Transverse colon (tissue), 4 donors: ENCODE measurements around the gene TMEM14C. TPM values are rescaled to one million over a fixed set of nuclear protein-coding genes. Genes with fewer than 3 reads are reported as not detected.

Experiments
- DNase-seq: peaks from one replicate; pipeline ENCODE4 v3.0.0-alpha.2; 2019
- H3K27ac ChIP-seq, 4 donors: fragments of 200-600 bp; sonication (generic); 2 replicates each; pipeline ENCODE4 v1.5.1; 2016 to 2018; ENCODE audit warnings: inconsistent platforms in 4 of 4
- H3K27me3 ChIP-seq: fragments of 200-600 bp; sonication (generic); 2 replicates; pipeline ENCODE4 v1.5.1; 2017; ENCODE audit warnings: inconsistent platforms
- H3K36me3 ChIP-seq, 4 donors: fragments of 200-600 bp; sonication (generic); 2 replicates each; pipeline ENCODE4 v1.5.1; 2017 to 2019; ENCODE audit warnings: inconsistent platforms in 4 of 4
- H3K4me1 ChIP-seq, 4 donors: fragments of 200-600 bp; sonication (generic); 2 replicates each; pipeline ENCODE4 v1.5.1; 2017 to 2020; ENCODE audit warnings: inconsistent platforms in 4 of 4
- H3K4me3 ChIP-seq, 4 donors: fragments of 200-600 bp; sonication (generic); 1 replicate in 1 of 4; 2 replicates in 3 of 4; pipeline versions ENCODE4 v1.5.1 to v1.6.1; 2017 to 2019; ENCODE audit warnings: inconsistent platforms in 4 of 4
- H3K9me3 ChIP-seq, 2 donors: fragments of 200-600 bp; sonication (generic); 2 replicates each; pipeline ENCODE4 v1.5.1; 2017 to 2019; ENCODE audit warnings: inconsistent platforms in 2 of 2
- CTCF ChIP-seq, 5 experiments: fragments of 200-600 bp in 3 of 5; fragments of 450-650 bp in 2 of 5; sonication (generic) in 3 of 5; IDR thresholded peaks; 1 replicate in 2 of 5; 2 replicates in 3 of 5; pipeline ENCODE4 v1.5.1; 2016 to 2017; ENCODE audit warnings: antibody characterized with exemption in 5 of 5, inconsistent platforms in 3 of 5, mild to moderate bottlenecking in 2 of 5, moderate library complexity in 1 of 5
- EP300 ChIP-seq: sonication (generic); formaldehyde crosslinking; IDR thresholded peaks from one replicate; pipeline ENCODE4 v1.6.1; 2017; ENCODE audit warnings: antibody characterized with exemption, low read depth
- POLR2A ChIP-seq: fragments of 450-650 bp; IDR thresholded peaks from one replicate; pipeline ENCODE4 v1.6.1; 2016; ENCODE audit warnings: antibody characterized with exemption, mild to moderate bottlenecking, moderate library complexity
- POLR2AphosphoS5 ChIP-seq, 3 donors: sonication (generic); formaldehyde crosslinking; IDR thresholded peaks; one replicate each; pipeline ENCODE4 v1.6.1; 2016; ENCODE audit warnings: antibody characterized with exemption in 3 of 3
- WGBS, 2 donors: methylation state at CpG; one replicate each; pipeline ENCODE4 v1.1.5; 2018; ENCODE audit warnings: low coverage in 1 of 2; 5-methylcytosine and 5-hydroxymethylcytosine counted together
- in situ Hi-C, 4 donors: fragments of 200-750 bp; cut with MboI; loops; one replicate each; pipeline versions ENCODE4 v1.15.0 to v1.15.1; 2017; ENCODE audit warnings: low sequenced_read_pairs in 3 of 4, low pct_ligation_motif_present in 1 of 4, low pct_unique_long_range_greater_than_20kb in 1 of 4
- intact Hi-C: fragments of 100-400 bp; cut with DNase I; formaldehyde crosslinking; loops from one replicate; pipeline ENCODE4 v1.15.1; 2023; ENCODE audit warnings: low total_unique reads
- total RNA-seq, 4 donors: library from RNA; depleted of rRNA; stranded (reverse); fragments of >200 nt; gene quantifications; one replicate each; pipeline ENCODE4 v1.1.0, GENCODE V29; 2016

Gene TMEM14C
- total RNA-seq, 4 donors from 2014 or later, result 9.7 to 125 (median 60.0) TPM

- TF ChIP-seq POLR2A (no peak), CTCF (IDR thresholded peaks at IDR 0.05) (no peak), EP300 (no peak), POLR2AphosphoS5 (IDR thresholded peaks at IDR 0.05) (no peak)
- Histone ChIP-seq H3K27me3 (no peaks in the 10 kb centered on the region), H3K36me3 (peaks cover 0 to 32% (median 10%) of the 10 kb centered on the region in 4 donors), H3K27ac (no peak overlapping the region), H3K4me1 (no peaks in the 10 kb centered on the region), H3K9me3 (no peaks in the 10 kb centered on the region), H3K4me3 (no peak overlapping the region)
- in situ Hi-C loops, result no loop called here
- DNase-seq, result no peak
- intact Hi-C loops, result no loop called here
- 91 to 93% methylated on average over 1 of the region's 1 CpG for WGBS, 2 donors
Measured at GRCh38 chr6:10756085-10756484, 33.2 kb downstream of the TMEM14C start.

- Histone ChIP-seq H3K36me3 (peaks cover 0 to 20% (median 8%) of the 10 kb centered on the region in 4 donors), H3K27me3 (no peaks in the 10 kb centered on the region), H3K4me1 (no peaks in the 10 kb centered on the region), H3K9me3 (no peaks in the 10 kb centered on the region), H3K4me3 (no peak overlapping the region), H3K27ac (no peak overlapping the region)
- in situ Hi-C loops (no loop called here), intact Hi-C loops (no loop called here)
- TF ChIP-seq POLR2AphosphoS5 (IDR thresholded peaks at IDR 0.05) (no peak), CTCF (IDR thresholded peaks at IDR 0.05) (peak; percentile 21 to 47 (median 42)), POLR2A (no peak), EP300 (no peak)
- DNase-seq, result no peak
- WGBS, 2 donors, result 55 to 61% methylated on average over 3 of the region's 3 CpGs
Measured at GRCh38 chr6:10759312-10759839, 36.5 kb downstream of the TMEM14C start.

- DNase-seq, result no peak
- no peak overlapping the region for H3K27ac ChIP-seq
Measured at GRCh38 chr6:10759884-10760329, 37.0 kb downstream of the TMEM14C start.

GRCh38 chr6:10763006-10763405 lies 40.1 kb downstream of the TMEM14C start:
- Histone ChIP-seq H3K4me3 (no peak overlapping the region), H3K9me3 (no peaks in the 10 kb centered on the region), H3K36me3 (no peaks in the 10 kb centered on the region), H3K4me1 (no peaks in the 10 kb centered on the region), H3K27me3 (no peaks in the 10 kb centered on the region), H3K27ac (no peak overlapping the region)
- intact Hi-C loops, result no loop called here
- WGBS, 2 donors, result 84 to 85% methylated on average over 2 of the region's 2 CpGs
- no peak for DNase-seq
- in situ Hi-C loops, result no loop called here
- TF ChIP-seq CTCF (IDR thresholded peaks at IDR 0.05) (no peak), POLR2AphosphoS5 (IDR thresholded peaks at IDR 0.05) (no peak), POLR2A (no peak), EP300 (no peak)

More at GRCh38 chr6:10759884-10760329, 37.0 kb downstream of the TMEM14C start:
- Histone ChIP-seq H3K4me1 (no peaks in the 10 kb centered on the region), H3K9me3 (no peaks in the 10 kb centered on the region), H3K4me3 (no peak overlapping the region), H3K36me3 (peaks cover 0 to 17% (median 8%) of the 10 kb centered on the region in 4 donors), H3K27me3 (no peaks in the 10 kb centered on the region)
- intact Hi-C loops (no loop called here), in situ Hi-C loops (no loop called here)
- 53 to 75% methylated on average over 3 to 6 of the region's 6 CpGs for WGBS, 2 donors
- TF ChIP-seq POLR2AphosphoS5 (IDR thresholded peaks at IDR 0.05) (no peak), EP300 (no peak), POLR2A (no peak), CTCF (IDR thresholded peaks at IDR 0.05) (no peak)
